ENCODE results near the gene PTPN23. TPM values are rescaled to one million over a fixed set of nuclear protein-coding genes. Genes with fewer than 3 reads are reported as not detected.
A peak's percentile ranks its signal among the peaks of the same experiment; 100 is the strongest.

The PTPN23 gene
- total RNA-seq, 1 experiment from 2014 or later: 13.9 TPM

DNA sequence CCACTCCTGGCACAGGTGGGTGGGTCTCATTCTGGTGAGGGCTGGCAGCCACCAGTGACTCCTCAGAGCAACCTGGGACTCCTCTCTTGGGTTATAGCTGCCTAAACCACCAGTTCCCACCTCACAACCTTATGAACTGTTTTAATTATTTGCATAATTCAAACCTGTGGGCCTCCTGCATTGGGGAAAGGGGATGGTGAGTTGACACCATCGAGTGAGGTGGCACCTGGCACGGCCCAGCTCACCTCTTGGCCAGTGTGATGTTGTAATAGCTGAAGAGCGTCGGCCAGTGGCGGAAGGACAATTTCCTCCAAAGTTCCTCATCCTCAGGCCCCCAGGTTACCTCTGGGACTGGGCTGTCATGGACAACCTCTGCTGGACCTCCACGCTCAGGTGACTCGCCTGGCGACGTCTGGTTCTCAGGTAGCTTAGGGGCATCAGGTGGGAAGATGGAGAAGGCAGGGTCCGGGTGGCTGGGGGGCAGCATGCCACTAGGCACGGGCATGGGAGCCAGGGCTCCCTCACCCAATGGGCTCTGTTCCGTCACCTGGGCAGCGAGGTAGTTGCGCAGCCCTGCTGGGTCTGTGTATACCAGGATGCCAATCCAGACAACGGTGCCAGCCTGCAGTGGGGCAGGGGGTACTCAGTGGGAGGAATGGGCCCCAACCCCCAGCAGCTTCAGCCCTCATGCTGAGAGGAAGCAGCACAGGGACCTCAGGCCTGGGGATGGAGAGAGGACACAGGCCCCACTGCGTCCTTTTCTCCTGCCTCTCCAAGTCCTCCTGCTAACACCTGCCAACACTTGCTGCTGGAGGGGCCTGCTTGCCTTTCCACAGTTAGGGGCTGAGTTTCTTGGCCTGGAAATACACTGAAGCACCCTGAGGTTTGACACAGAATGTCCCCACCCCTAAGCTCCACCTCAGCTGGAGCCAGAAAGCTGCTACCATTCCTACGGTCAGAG is 38.5 kb downstream of the PTPN23 start:
- DNase-seq (ENCODE audit: low spot score): no peak

- DNase-seq (ENCODE audit: low spot score): no peak
Measured at GRCh38 chr3:47420044-47420430, 39.2 kb downstream of the PTPN23 start.

DNA sequence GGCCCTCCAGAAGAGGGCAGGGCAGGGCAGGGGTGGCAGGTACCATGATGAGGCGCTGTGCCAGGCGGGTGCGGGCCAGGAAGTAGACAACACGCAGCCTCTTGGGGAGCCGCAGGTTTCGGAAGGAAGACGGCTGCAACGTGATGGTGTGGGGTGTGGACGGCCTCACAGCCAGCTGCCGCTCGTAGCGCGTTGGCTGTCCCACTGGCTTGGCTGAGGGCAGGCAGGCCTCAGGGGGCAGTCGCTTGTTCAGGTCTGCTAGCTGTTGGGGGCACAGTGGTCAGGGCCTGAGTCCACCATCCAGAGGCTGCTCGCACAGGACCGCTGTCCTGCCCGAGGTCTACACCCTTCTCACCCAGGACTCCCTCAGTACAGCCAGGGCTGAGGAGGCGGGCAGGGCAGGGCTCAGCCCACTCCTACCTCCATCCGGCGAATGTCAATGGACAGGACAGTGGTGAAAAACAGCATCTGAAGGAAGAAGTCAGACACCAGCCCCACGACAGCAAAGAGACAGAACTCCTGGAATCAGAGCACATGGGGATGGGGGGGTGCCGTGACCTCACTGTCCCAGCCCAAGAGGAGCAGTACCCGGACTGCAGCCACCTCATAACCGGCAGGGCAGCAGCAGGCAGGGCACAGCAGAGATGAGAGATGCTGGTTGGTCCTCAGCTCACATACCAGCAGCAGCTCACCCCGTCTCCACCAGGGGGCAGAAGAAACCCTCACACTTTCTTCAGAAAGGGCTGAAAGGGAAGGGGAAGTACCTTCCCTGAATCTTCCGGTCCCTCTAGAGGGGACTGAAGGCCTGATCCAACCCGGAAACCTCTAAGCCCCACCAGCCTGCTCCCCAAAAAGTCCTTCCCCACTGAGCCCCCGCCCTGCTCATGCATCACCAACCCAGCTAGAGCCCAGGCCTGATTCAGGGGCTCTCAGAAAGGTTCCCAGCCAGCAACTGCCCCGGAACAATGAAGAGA is 40.0 kb downstream of the PTPN23 start:
- DNase-seq (ENCODE audit: low spot score): peak; percentile 86

DNA sequence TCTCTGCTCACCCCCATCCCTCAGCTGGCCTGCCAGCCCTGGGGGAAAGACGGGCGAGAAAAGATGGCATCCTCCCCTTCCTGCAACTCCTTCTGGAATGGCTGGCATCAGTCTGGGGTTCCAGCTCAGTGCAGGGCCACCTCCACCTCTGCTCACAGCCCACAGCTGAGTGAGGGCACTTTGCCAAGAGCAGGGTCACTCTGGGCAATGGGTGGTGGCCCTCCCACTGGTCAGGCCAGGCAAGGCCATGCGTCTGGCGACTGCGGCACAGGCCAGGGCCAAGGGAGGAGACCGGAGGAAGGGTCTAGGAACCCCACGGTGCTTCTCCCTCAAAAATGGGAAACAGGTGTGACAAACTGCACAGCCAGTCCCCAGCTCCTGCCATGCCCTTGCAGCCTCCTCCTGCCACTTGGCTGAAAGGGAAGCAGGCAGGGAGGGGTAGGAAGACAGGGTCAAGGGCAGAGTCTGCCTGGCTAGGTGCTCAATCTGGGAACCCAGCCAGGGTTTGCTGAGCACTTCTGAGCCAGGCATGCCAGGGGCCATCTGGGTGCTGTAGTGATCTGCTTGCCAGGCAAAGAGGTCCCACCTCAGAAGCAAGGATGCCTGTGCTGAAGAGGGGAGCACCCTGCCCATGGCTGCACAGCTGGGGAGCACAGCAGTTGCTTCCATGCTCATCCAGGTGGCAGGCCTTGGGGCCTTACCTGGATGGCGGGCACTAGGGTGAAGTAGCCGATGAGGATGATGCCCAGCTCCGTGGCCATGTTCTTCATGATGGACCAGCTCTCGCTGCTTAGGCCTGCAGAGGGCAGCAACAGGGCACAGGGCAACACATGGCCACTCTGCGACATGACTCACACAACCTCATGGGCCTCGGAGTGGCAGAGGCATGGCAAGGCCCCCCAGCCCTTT is 41.2 kb downstream of the PTPN23 start:
- DNase-seq (ENCODE audit: low spot score): peak; percentile 55

GRCh38 chr3:47422743-47423142 is 41.9 kb downstream of the PTPN23 start:
- DNase-seq (ENCODE audit: low spot score): no peak

GRCh38 chr3:47423548-47424145 is 42.8 kb downstream of the PTPN23 start:
- no peak for DNase-seq (ENCODE audit: low spot score)

GRCh38 chr3:47424434-47425382 is 43.9 kb downstream of the PTPN23 start:
- DNase-seq (ENCODE audit: low spot score): no peak

DNA sequence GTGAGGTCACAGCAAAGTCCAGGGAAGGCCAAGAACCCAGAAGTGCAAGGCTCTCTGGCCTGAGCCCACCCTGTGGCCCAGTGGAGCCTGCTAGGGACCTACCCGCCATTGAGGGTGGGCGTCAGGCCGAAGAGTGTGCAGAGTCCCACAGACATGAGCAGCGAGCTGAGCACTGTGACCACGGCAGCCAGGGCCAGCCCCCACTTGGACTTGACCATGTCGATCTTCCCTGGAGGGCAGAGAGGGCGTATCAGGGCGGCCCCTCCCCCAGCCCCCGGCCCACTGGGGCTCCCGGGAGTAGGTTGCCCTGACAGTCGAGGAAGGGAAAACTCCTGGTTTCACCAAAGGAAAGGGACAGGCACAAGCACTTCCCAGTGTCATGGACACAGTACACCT is 44.6 kb downstream of the PTPN23 start:
- DNase-seq (ENCODE audit: low spot score): no peak

DNA sequence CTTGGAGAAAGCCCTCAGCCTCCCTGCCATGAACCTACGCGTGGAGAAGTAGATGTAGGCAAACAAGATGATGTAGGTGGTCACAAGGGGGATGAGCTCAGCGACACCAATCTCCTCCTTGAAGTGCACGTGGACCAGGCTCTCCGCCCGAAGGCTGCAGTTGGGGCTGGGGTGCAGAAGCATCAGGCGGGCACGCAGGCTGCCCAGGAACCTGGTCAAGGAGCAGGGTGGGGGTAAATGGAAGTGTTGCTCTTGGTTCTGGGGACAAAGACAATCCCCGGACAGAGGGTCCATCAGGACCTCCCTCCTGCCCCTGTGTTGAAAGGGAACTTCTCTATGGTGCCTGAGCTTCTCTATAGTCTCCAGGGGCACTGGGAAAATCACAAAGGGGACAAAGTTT is 45.1 kb downstream of the PTPN23 start:
- DNase-seq (ENCODE audit: low spot score): no peak

- DNase-seq (ENCODE audit: low spot score): no peak
Measured at GRCh38 chr3:47427866-47428265, 47.0 kb downstream of the PTPN23 start.

DNA sequence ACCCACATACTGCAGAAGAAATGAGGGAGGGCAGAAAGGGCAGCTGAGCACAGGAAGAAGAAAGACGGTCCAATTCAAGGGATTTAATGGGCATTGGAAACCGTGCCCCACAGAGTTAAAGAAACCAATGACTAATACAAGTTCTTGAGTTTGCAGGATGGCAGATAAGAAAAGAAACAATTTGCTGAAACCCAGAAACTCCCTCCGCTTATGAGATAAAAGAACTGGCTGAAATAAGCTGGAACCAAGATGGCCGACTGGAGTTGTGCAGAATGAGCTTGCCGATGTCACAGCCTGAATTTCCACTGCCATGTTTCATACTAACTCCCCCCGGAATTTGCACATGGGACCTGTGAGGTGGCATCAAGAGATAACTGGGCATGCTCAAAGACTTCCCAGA is 47.8 kb downstream of the PTPN23 start:
- no peak for DNase-seq (ENCODE audit: low spot score)

DNA sequence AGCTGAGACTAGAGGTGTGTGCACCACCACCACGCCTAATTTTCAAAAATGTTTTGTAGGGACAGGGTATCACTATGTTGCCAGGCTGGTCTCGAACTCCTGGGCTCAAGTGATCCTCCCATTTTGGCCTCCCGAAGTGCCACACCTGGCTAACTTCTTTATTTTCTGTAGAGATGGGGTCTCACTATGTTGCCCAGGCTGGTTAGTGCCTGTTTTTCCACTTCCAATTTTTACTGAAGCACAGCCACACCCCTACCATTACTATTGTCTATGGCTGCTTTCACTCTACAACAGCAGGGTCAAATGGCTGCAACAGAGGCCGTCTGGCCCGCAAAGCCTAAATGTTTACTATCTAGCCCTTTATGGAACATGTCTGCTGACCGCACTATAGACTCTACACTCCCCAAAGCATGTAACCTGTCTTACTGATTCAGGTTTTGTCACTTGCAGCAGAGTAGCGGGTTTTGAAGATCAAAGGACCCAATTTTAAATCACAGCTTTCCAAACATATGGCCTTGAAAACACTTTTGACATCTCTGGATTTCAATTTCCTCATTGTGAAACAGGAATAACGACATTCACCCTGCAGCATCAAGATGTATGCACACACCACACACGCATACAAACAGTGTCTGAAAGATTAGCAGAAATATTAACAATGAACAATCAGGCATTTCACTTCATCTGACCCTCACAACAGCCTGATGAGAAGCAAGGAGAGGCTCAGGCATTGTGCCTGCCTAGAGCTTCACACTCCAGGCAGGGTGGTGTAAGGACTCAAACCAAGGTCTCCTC is 48.9 kb downstream of the PTPN23 start:
- no peak for DNase-seq (ENCODE audit: low spot score)

DNA sequence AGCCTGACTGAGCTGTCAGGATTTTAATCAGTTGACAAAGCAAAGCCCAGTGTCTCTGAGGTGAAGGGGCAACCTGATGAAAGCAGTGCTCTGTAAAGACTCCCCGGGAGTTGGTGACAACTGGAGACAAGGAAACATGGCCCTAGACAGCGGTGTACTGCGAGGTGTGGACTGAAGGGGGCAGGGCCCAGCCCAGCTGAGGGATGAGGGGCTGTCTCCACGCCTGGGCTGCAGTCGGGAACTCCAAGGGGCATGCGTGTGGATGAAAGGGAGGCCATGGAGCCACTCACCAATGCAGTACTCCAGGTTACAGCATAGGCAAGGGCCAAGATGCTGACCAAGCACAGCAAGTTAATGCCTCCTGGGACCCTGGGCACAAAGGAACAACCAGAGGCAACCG is 49.8 kb downstream of the PTPN23 start:
- no peak for DNase-seq (ENCODE audit: low spot score)

- DNase-seq (ENCODE audit: low spot score): no peak
Measured at GRCh38 chr3:47431225-47431624, 50.4 kb downstream of the PTPN23 start.

- DNase-seq (ENCODE audit: low spot score): no peak
Measured at GRCh38 chr3:47432673-47433072, 51.9 kb downstream of the PTPN23 start.

DNA sequence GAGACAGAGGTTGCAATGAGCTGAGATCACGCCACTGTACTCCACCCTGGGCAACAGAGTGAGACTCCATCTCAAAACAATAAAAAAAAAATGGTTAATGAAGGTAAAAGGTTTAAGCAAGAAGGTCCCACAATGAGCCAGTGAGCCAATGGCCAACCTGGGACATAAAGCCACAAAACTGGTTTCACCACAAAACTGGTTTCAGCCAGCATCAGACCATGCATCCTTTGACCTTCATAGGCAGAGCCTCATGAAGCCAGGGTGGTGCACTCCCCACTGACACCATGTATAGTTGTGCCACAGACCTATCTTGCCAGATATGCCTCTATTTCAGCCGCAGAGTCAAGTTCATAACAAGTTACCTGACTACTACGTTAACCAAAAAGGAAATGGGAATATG is 53.0 kb downstream of the PTPN23 start:
- peak; percentile 90 for DNase-seq (ENCODE audit: low spot score)

DNA sequence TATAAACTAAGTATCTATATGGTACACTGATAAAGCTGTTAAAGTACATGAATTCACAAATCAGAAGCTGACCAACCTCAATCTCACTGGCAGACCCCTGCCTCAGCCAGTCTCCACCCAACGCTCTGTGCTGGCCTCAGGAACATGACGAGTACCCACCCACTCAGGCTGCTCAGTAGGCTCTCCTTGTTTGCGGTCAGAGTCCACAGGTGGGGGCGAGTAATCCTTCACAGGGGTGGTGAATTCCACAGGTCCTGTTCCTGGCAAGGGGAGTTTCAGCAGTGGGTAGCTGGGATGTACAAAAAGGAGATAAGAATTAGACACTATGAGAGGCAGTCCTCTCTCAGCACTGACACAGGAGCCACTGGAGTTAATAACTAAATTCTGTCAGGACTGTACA is 54.0 kb downstream of the PTPN23 start:
- DNase-seq (ENCODE audit: low spot score): no peak

GRCh38 chr3:47436180-47436579 is 55.4 kb downstream of the PTPN23 start:
- no peak for DNase-seq (ENCODE audit: low spot score)

- no peak for DNase-seq (ENCODE audit: low spot score)
Measured at GRCh38 chr3:47440131-47440530, 59.3 kb downstream of the PTPN23 start.
